Activated T-cell treated with anti-CD3 and anti-CD28 coated beads, Interleukin-2, amount 50 U/mL, for 4 hours (primary cell): Measurements from ENCODE around the gene SUPT5H. TPM values are rescaled to one million over a fixed set of nuclear protein-coding genes. Genes with fewer than 3 reads are reported as not detected.

Source experiments
- ATAC-seq, 2 donors: fragments of 200-7000 bp; cut with Tn5 transposase; one replicate each; pipeline ENCODE4 v1.10.0; 2021
- DNase-seq: peaks from one replicate; pipeline ENCODE4 v3.0.0-alpha.2; 2020
- H3K27me3 Mint-ChIP-seq: one replicate; pipeline ENCODE4 v1.8.0; 2021; ENCODE audit warnings: low read depth, mixed read lengths
- H3K36me3 Mint-ChIP-seq: one replicate; pipeline ENCODE4 v1.8.0; 2022; ENCODE audit warnings: mixed read lengths; ENCODE audit not compliant: insufficient read depth
- H3K4me1 Mint-ChIP-seq: one replicate; pipeline ENCODE4 v1.8.0; 2021; ENCODE audit warnings: low read depth, mixed read lengths
- H3K4me3 Mint-ChIP-seq: one replicate; pipeline ENCODE4 v1.8.0; 2021; ENCODE audit warnings: mild to moderate bottlenecking, moderate library complexity, mixed read lengths
- H3K9me3 Mint-ChIP-seq: one replicate; pipeline ENCODE4 v1.8.0; 2021; ENCODE audit warnings: mixed read lengths
- total RNA-seq, 3 donors: library from RNA; stranded (reverse); gene quantifications; one replicate each; pipeline ENCODE4 v1.2.1, GENCODE V29; 2021

Gene SUPT5H
- total RNA-seq, 3 donors from 2014 or later: 193 to 201 (median 197) TPM

GRCh38 chr19:39517432-39517831, 72.0 kb downstream of the SUPT5H start:
- H3K4me1 Mint-ChIP-seq: peaks cover 12% of the 10 kb centered on the region
- DNase-seq: no peak
- no peak overlapping the region for H3K4me3 Mint-ChIP-seq
- H3K36me3 Mint-ChIP-seq: peaks cover 2% of the 10 kb centered on the region
- no peaks in the 10 kb centered on the region for H3K9me3 Mint-ChIP-seq
- ATAC-seq: no peak
- peaks cover 52% of the 10 kb centered on the region for H3K27me3 Mint-ChIP-seq

GRCh38 chr19:39518458-39518857, 73.1 kb downstream of the SUPT5H start:
- H3K36me3 Mint-ChIP-seq: peaks cover 2% of the 10 kb centered on the region
- H3K4me1 Mint-ChIP-seq: peaks cover 12% of the 10 kb centered on the region
- H3K27me3 Mint-ChIP-seq: peaks cover 45% of the 10 kb centered on the region
- no peak overlapping the region for H3K4me3 Mint-ChIP-seq
- no peaks in the 10 kb centered on the region for H3K9me3 Mint-ChIP-seq
- DNase-seq (no peak), ATAC-seq (no peak)

GRCh38 chr19:39518975-39519374, 73.6 kb downstream of the SUPT5H start:
- Mint-ChIP-seq H3K27me3 (peaks cover 42% of the 10 kb centered on the region), H3K36me3 (peaks cover 2% of the 10 kb centered on the region)

DNA sequence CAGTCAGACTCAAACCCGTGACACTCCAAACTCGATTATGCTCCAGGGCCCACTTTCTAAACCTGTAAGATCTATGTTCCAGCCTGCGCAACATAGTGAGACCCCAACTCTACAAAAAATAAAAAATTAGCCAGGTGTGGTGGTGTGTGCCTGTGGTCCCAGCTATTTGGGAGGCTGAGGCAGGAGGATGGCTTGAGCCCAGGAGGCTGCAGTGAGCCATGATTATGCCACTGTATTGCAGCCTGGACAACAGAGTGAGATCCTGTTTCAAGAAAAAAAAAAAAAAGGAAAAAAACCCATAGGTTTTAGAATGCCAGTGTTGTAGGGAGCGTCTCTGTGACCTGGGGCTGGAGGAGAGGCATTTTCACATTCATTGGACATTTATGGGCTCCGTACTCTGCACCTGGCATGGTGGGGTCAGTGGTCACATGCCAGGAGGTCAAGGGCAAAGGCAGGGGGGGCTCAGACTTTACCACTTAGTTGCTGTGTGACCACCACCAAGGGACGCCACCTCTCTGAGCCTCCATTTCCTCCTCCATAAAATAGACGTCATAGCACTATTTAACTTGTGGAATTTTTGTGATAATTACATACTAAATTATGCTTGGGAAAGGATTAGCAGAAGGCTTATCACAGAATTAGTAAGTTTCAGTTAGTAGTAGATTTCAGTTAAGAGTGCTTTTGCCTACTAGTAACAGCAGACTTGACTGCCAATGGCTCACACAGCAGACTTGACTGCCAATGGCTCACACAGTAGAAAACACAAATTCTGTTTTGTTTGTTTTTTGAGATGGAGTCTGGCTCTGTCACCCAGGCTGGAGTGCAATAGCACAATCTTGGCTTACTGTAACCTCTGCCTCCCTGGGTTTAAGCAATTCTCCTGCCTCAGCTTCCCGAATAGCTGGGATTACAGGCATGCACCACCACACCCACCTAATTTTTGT, 75.4 kb downstream of the SUPT5H start:
- H3K9me3 Mint-ChIP-seq: no peaks in the 10 kb centered on the region
- H3K4me3 Mint-ChIP-seq: no peak overlapping the region
- no peak for ATAC-seq
- peaks cover 2% of the 10 kb centered on the region for H3K36me3 Mint-ChIP-seq
- H3K4me1 Mint-ChIP-seq: peaks cover 5% of the 10 kb centered on the region
- peaks cover 25% of the 10 kb centered on the region for H3K27me3 Mint-ChIP-seq
- DNase-seq: no peak

More at GRCh38 chr19:39518975-39519374, 73.6 kb downstream of the SUPT5H start:
- Mint-ChIP-seq H3K9me3 (no peaks in the 10 kb centered on the region), H3K4me1 (peaks cover 12% of the 10 kb centered on the region), H3K4me3 (no peak overlapping the region)
- ATAC-seq (no peak), DNase-seq (no peak)

DNA sequence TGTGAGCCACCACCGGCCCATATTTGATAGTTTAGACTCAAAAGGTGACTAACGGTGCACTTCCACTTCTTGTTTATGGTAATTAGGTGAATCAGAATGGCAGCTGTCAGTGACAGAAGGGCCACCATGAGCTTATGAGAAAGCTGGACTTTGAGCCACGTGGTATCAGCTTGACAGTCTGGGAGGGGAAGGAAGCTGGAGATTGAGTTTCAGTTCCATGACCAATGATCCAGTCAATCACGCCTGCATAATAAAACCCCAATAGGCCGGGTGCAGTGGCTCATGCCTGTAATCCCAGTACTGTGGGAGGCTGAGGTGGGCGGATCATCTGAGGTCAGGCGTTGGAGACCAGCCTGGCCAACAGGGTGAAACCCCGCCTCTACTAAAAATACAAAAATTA, 79.1 kb downstream of the SUPT5H start:
- ATAC-seq: no peak
- DNase-seq: no peak
- H3K4me1 Mint-ChIP-seq: peaks cover 4% of the 10 kb centered on the region
- no peaks in the 10 kb centered on the region for H3K36me3 Mint-ChIP-seq
- H3K4me3 Mint-ChIP-seq: no peak overlapping the region
- no peaks in the 10 kb centered on the region for H3K27me3 Mint-ChIP-seq
- no peaks in the 10 kb centered on the region for H3K9me3 Mint-ChIP-seq

- H3K4me1 Mint-ChIP-seq: peaks cover 4% of the 10 kb centered on the region
- no peak overlapping the region for H3K4me3 Mint-ChIP-seq
- H3K27me3 Mint-ChIP-seq: no peaks in the 10 kb centered on the region
- no peaks in the 10 kb centered on the region for H3K36me3 Mint-ChIP-seq
- H3K9me3 Mint-ChIP-seq: no peaks in the 10 kb centered on the region
- DNase-seq (no peak), ATAC-seq (no peak)
Observed at GRCh38 chr19:39525205-39525604, 79.8 kb downstream of the SUPT5H start.

Other genes with a start within 250 kb of the SUPT5H start
- not detected for gene NCCRP1, start 248.6 kb upstream of the SUPT5H start, total RNA-seq
- under 1 TPM in 2 of 3 donors, not detected in 1; 0.37 to 0.58 TPM for gene SYCN, start 241.3 kb upstream of the SUPT5H start, total RNA-seq
- gene IFNL3, start 200.6 kb upstream of the SUPT5H start, total RNA-seq: not detected
- not detected for gene IFNL4, start 196.7 kb upstream of the SUPT5H start, total RNA-seq
- gene IFNL2, start 177.2 kb upstream of the SUPT5H start, total RNA-seq: not detected
- gene IFNL1, start 149.2 kb upstream of the SUPT5H start, total RNA-seq: not detected
- 1 to 10 TPM; 4.2 to 6.7 (median 6.6) TPM for gene LRFN1, start 124.7 kb upstream of the SUPT5H start, total RNA-seq
- gene GMFG, start 109.5 kb upstream of the SUPT5H start, total RNA-seq: 100 to 1,000 TPM; 147 to 181 (median 178) TPM
- 10 to 100 TPM; 72.6 to 81.6 (median 81.1) TPM for gene SAMD4B, start 103.2 kb upstream of the SUPT5H start, total RNA-seq
- 10 to 100 TPM; 48.0 to 50.8 (median 50.2) TPM for gene PAF1, start 54.5 kb upstream of the SUPT5H start, total RNA-seq
- gene MED29, start 54.2 kb upstream of the SUPT5H start, total RNA-seq: 10 to 100 TPM; 39.5 to 43.1 (median 39.7) TPM
- 10 to 100 TPM; 39.5 to 50.8 (median 43.7) TPM for gene ZFP36, start 38.7 kb upstream of the SUPT5H start, total RNA-seq
- 10 to 100 TPM; 22.0 to 23.7 (median 22.0) TPM for gene PLEKHG2, start 32.9 kb upstream of the SUPT5H start, total RNA-seq
- gene RPS16, start 9.6 kb upstream of the SUPT5H start, total RNA-seq: 1,000 to 10,000 TPM; 3,250 to 3,505 (median 3,474) TPM
- gene TIMM50, start 35.3 kb downstream of the SUPT5H start, total RNA-seq: 100 to 1,000 TPM; 192 to 211 (median 195) TPM
- 1 to 10 TPM; 1.7 to 3.3 (median 1.7) TPM for gene DLL3, start 53.4 kb downstream of the SUPT5H start, total RNA-seq
- gene SELENOV, start 69.6 kb downstream of the SUPT5H start, total RNA-seq: not detected
- gene EID2B, start 87.3 kb downstream of the SUPT5H start, total RNA-seq: 1 to 10 TPM; 2.2 to 2.6 (median 2.4) TPM
- gene EID2, start 94.6 kb downstream of the SUPT5H start, total RNA-seq: 10 to 100 TPM; 14.9 to 16.5 (median 16.1) TPM
- not detected for gene LGALS13, start 156.9 kb downstream of the SUPT5H start, total RNA-seq
- gene LGALS16, start 210.3 kb downstream of the SUPT5H start, total RNA-seq: not detected